GM18511 (cell line): ENCODE results near the gene ADAMTSL2.

Experiments
- ATAC-seq: cut with Tn5 transposase; IDR thresholded peaks from one replicate; pipeline ENCODE4 v1.9.1; 2021; ENCODE audit warnings: mild to moderate bottlenecking, moderate library complexity; ENCODE audit not compliant: unreplicated experiment

ADAMTSL2 gene

DNA sequence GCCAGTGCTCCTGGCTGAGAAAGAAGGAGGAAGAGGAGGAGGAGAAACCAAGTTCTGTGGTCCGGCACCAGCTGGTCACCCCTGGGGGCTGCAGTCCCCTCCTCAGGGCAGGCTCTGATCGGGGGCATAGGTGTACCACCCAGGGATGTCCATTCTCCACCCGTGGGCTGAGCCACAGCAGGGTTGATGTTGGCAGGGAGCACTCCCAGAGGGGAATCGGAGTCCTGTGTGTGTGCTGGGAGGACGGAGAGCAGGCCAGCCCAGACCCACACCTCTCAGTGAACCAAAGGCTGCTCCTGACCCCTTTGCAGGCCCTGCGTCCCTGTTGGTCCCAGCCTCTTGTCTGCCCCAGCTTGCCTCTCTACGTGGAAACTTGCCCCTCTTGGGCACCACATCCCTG is 4.6 kb upstream of the ADAMTSL2 start:
- ATAC-seq: no peak

DNA sequence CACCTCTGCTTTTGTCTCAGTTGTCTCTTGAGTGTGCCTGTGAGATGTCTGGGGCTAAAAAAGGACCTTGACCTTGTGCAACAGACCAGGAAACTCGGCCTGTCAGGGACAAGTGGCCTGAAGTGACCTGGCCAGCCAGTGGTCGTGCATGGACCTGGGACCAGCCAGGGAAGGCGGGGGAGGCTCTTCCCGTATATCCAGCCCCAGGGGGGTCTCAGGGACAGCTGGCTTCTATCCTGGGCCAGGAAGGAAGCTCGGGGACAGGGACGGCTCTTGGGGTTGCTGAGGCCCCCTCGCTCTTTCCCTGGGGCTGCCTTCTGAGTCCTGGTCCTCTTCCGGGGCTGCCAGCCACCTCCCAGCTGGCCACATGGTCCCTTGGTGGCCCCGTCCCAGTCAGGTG is 3.2 kb upstream of the ADAMTSL2 start:
- ATAC-seq: no peak

DNA sequence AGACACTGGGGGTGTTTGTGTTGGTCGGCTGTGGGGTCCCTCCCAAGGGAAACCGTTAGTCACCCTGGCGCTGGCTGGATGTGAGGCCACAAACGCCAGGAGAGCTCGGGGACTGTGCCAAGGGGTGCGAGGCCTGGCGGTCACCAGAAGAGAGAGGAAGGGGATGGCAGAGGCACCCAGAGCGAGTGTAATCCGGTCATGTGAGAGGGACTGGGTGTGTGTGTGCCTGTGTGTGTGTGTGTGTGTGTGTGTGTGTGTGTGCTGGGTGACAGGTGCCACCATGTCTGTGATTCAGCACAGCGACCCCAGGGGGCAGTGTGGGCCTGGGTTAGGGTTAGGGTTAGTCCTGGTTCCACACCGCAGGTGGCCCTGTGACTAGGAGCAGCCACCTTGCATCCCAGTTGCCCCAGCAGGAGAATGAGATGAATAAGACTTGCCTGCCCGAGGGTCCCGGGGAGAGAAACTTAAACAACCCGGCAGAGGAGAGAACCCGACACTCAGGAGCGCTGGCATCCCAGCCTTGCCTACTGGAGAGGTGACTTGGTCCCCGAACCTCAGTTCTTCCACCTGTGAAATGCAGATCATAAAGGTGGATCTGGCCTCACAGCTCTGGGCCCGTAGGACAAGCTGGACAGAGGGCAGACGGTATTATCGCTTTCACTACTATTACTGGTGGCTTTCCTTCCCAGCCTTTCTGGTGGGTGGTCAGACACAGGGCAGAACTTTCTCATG is 1.4 kb upstream of the ADAMTSL2 start:
- no peak for ATAC-seq

DNA sequence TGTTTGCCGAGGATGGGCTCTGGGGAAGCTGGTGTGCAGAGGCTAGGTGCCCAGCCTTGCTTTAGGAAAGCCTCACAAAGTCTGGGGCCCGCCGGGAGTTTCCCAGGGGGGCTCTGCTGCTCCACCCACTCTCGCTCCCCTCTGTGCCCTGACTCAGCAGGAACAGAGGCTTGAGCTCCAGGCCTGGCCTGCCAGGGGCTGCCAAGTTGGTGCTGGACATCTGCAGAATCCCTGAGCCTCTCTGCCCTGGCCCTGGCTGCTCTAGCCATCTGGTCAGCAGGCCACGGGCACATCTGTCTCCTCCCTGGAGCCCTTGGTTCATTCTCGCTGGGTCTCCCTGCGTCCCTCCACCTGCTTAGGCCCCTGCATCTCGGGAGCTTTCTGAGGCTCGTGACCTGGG is 647 bp upstream of the ADAMTSL2 start:
- ATAC-seq: no peak

DNA sequence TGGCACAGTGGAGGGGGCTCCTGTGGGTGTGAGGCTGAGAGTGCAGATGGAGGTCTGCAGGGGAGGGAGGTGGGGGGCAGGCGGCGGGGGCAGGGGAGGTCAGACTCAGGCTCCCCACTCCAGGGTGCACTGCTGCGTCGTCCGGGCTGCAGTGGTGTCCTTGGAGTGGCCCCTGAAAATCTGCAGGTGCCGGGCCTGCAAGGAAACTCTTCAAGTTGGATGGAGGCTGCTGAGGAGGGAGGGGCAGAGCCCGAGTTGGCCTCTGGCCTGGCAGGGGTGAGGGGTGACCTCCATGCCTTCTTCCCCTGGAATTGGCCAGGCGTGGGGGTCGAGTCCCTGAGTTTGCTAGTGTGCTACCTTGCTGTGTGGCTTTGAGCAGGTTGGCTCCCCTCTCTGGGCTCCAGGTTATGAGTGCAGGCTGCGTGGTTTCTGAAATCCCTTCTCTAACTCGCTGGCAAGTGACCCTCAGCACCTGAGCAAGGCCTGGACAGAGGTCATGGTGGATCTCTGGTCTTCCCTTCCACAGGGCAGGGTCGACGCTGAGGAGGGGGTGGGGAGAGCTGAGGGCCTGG is 888 bp downstream of the ADAMTSL2 start:
- ATAC-seq: no peak

DNA sequence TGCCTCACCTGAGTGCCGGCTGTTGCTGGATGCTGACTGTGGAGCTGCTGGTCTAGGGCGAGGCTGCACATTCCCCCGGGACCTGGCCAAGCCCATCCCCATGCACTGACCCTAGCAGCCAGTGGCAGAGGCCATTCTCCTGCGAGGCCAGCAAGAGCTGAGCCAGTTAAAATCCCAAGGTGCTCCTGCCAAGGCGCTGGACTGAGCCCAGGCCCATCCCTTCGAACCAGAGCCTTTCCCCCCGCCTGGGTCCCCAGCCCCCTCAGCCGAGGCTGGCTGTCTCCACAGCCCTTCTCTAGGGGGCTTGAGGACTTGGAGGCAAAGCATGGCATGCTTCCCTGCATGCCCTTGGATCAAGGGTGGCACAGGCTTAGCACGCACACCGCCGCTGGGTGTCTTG is 1.6 kb downstream of the ADAMTSL2 start:
- ATAC-seq: no peak

DNA sequence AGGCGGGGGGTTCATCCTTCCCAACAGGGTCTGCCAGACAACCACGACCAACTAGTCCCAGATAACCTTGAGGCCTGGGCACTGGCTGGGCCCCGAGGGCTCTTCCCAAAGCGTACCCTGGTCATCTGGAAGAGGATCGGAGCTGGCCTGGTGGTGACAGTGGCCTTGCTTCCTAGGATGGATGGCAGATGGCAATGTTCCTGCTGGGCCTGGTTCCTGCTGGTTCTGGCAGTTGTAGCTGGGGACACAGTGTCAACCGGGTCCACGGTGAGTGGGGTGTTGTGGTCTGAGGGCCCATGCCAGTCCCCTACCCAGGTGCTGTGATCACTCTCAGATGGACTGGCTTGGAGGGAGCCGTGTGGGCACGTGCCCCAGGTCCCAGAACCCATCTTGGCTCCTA is 2.0 kb downstream of the ADAMTSL2 start:
- no peak for ATAC-seq

DNA sequence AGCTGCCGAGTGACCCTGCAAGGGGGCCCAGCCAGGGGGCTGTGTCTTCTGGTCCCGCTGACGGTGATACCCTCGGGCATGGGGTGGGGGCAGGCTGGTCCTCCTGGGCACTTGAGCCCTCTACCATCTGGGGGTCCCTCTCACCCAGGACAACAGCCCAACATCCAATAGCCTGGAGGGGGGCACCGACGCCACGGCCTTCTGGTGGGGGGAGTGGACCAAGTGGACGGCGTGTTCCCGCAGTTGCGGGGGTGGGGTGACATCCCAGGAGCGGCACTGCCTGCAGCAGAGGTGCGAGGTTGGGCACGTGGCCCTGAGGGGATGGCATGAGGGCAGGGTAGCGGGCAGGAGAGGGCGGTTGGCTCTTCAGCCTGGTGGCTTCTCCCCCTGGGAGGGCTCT is 2.8 kb downstream of the ADAMTSL2 start:
- no peak for ATAC-seq

DNA sequence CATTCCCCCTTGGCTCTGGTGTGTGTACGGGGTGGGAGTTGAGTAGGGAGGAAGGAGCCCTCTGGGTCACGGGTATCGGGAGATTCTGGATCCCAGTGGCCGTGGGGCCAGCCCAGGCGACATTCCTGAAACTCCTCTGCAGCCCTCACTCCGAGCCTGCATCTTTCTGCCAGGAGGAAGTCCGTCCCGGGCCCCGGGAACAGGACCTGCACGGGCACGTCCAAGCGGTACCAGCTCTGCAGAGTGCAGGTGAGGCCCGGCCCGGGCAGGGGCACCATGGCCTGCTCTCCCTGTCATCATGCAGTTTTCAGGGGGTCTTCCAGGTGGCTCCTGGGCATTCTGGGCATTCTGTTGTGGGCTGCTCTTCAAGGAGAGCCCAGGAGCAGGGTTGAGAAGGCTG is 3.7 kb downstream of the ADAMTSL2 start:
- no peak for ATAC-seq

DNA sequence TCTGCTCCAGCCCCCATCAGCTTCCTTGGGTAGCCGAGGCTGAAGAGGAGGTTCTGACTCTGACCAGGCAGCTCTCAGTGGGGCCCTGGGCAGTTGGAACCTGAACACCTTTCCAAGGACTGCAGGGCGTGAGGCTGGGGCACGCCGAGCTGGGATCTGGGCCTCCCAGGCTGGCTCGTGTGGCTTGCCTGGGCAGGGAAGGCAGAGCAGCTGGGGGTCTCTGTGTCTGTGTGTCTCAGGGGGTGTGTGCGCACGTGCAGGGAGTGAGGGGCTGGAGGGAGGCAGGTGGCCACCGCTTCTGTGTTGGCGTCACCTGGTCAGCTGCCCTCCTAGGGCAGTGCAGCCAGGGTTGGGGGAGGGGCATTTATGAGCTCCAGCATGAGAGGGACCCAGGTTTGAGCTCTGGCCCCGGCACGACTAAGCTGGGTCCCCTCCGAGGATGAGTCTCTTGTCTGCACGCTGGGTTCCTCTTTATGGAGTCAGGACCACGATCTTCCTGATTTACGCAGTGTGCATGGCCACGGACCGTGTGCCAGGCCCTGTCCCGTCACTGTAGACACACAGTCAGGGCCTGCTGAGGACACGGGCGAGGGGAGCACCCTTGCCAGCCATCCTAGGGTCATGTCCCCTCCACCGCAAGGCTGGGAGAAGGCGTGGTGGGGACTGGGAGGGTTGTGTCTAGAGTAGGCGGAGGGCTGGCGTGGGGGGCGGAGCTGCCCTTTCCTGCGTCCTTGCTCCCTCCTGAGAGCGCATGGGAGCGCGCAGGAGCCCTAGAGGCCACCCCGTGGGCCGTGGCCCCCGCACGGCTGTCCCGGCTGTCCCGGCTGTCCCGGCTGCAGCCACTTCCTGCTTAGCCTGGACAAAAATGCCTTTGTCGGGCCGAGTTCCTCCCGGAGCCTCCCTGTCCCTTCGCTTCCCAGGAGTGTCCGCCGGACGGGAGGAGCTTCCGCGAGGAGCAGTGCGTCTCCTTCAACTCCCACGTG is 4.6 kb downstream of the ADAMTSL2 start:
- ATAC-seq: no peak

DNA sequence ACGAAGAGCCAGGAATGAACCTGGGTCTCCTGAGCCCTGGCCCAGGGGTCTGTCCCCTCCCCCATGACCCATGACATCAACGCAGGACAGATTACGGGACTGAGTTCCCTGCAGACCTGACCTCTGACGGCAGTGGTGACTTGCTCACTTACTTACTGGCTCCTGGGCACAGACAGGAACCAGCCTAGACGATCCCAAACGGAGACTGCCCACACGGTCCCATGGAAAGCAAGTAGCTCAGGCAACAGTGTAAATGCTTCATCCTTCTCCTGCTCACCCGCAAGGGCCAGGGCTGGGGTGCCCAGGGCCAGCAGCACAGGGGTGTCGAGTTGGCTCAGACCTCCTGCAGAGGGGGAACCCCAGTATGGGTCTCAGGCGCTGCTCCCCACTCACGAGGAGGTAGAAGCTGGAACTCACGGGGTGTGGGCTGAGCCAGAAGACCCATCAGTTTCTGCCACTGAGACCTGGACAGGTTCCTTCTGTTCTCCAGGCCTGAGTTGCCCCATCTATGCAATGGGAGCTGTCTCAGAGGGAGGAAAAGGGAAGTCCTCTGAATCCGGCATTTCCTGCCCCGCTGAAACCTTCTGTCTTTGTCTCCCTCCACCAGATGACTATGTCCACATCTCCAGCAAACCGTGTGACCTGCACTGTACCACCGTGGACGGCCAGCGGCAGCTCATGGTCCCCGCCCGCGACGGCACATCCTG is 5.6 kb downstream of the ADAMTSL2 start:
- ATAC-seq: no peak

DNA sequence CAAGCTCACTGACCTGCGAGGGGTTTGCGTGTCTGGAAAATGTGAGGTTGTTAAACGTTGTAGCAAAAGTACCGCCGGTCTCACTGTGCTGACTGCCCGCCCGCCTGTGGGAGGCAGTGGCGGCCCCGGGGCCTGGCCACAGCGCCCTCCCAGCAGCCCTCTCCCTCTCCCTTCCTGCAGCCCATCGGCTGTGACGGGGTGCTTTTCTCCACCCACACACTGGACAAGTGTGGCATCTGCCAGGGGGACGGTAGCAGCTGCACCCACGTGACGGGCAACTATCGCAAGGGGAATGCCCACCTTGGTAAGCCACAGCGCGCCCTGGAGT is 6.2 kb downstream of the ADAMTSL2 start:
- ATAC-seq: no peak

DNA sequence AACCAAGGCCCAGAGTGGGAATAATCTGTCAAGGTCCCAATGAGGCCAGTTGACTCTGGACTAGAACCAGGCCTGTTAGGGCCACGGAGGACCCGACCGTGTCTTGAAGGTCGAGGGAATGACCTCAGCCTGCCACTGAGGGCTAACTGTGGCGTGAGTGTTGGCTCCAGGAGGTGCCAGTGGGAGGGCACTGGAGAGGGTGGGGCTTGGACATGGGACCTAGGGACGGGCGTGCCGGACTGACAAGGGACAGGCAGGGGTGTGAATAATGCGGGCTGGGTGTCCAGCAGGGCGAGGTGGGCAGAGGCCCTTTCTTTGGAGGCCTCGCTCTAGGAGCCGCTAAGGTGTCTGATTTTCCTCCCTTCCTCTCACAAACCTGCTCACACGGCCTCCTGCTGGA is 7.5 kb downstream of the ADAMTSL2 start:
- ATAC-seq: no peak

DNA sequence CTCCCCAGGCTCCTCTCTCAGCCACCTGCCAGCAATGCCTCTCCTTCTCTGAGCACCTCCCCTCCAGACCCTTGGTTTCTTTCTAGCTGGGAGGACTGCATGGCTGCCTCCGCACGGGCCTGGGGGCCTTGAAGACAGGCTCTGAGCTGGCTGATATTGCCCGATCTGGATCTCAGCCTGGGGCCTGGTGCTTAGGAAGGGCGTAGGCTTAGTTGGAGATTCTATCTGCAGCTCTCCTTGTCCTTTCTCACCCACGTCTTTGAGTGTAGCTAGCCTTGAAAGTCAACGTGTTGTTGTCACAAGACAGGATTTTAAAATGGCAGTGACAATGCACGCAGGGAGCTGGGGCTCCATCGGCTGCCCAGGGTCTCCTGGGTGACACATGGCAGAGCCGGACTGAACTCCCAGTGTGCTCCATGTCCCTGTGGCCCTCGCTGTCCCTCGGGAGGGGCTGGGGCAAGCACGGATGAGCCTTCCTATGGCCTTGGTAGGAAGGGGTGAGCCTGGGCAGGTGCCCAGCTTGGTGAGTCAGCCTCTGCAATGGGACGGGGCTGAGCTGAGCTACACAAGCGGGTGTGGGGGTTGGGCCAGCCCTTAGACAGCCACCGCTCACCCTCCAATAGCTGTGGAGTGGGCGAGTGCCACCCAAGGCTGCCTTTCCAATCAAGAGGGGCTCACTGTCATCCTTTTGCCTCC is 9.4 kb downstream of the ADAMTSL2 start:
- ATAC-seq: no peak

DNA sequence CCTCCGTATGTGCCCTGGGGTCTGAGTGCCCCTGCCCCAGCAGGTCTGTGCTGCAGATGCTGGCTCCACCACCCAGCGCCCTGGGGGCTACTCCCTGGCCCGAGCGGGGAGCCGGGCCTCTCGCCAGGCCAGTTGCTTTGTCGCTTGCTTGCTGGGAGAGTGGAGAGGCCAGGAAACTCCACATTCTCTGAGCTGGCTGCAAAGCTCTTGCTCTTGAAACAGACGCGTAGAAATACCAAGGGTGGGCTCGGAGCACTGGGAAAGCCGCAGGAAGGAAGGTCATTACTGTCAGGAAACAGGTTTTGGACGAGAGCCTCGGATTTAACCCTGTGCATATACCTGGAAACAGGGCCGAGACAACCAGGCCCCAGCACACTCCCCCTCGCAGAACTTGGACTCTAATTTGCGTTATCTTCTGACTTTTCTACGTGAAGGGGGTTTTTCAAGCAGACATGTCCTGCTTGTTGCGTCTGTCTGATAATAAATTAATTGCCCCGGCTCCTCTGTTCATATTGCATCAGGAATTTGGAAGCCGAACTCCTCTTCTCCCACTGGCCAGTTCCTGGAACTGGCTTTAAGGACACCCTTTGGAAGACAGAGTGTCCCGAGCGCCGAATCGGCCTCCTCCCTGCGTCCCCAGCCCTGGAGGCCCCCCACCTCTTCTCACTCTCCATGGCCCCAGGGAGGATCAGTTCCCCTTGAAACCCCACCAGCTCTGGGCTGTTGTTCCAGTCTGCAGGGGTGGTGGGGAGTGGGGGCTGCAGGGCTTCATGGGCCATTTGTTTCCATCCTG is 11.2 kb downstream of the ADAMTSL2 start:
- ATAC-seq: no peak

DNA sequence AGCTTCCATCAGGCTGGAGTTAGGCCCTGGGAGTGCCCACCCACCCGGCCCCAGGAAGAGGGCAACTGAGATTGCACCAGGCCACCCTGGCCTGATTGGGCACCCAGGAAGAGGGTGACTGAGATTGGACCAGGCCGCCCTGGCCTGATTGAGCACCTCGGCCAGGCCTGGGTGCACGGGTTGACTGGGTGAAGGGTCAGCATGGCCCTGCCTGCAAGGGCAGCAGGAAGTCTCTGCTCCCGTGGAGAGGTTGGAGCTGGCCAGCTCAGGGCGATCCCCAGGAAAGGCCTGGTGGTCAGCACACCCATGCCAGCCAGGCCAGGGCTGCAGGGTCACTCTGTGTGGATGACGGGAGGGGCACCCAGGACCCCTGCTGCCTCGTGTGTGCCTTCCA is 11.8 kb downstream of the ADAMTSL2 start:
- ATAC-seq: no peak

DNA sequence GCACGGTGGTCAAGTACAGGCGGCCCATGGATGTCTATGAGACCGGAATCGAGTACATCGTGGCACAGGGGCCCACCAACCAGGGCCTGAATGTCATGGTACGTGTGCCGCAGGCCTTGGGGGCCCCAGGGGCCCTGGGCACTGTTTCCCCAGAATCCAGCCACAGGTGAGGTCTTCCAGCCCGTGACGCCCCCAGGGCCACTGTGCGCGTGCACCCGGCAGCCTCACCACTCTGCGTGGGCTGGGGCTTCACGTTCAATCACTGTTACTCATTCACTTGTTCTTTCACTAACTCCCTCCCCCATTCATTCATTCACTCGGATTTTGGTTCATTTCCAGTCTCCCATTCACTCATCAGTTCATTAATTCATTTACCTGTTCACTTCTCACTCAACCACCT is 12.6 kb downstream of the ADAMTSL2 start:
- no peak for ATAC-seq

DNA sequence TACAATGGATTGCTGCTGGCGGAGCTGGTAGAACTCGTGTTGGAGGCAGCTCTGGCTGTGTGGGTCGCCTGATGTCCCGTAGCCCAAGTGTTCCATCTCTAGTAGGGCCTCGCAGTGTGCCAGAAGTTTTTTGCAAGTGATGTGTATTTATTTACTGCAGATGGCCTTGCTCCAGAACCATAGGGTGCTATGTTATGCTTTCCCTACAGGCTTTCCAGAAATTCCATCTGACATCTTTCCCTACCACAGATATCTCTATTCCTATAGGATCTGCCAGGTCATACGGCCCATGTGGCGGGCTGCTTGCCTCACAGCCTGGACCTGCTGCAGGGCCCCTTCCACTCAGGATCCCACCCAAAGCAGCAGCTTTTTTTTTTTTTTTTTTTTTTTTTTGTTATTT is 16.9 kb downstream of the ADAMTSL2 start:
- ATAC-seq: no peak

DNA sequence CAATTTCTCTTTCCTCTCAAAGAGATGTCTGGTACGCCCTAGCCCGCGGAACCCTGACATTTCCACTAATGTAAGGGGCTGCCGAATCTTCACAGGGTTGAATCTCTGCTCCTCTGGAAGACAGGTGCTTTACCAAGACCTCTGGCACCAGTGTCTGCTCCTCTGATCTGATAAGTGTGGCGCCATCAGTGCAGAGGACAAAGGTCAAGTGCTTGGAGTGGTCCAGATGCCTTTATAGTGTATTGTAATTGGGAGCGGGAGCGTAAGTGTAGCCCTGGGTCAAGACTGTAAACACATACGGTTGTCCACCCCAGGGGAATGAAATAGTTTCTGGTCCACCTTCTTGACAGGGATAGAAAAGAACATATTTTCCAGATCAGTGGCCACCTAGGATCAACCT is 17.7 kb downstream of the ADAMTSL2 start:
- no peak for ATAC-seq

DNA sequence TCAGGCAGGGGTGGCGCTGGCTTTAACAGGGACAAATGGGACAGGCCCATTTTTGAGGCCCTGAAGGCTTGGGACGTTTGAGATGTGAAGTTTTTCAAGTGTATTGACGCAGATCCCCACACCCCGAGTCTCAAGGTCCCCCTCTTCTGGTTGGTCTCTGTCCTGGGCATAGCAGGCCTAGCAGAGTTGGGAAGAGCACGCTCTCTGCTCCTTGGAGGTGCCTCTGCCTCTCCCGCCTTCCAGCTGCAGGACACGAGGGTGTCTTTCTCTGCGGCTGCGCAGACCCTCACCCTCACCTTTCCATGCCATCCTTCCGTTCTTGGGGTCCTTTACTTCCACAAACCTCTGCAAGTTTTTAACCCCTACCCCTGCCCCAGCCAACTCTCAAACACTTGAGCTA is 18.6 kb downstream of the ADAMTSL2 start:
- ATAC-seq: no peak
